ENCODE data around the gene ALOX15. TPM values are rescaled to one million over a fixed set of nuclear protein-coding genes. Genes with fewer than 3 reads are reported as not detected.

Gene ALOX15
- total RNA-seq, 1 donor from 2014 or later, result 0.45 TPM

DNA sequence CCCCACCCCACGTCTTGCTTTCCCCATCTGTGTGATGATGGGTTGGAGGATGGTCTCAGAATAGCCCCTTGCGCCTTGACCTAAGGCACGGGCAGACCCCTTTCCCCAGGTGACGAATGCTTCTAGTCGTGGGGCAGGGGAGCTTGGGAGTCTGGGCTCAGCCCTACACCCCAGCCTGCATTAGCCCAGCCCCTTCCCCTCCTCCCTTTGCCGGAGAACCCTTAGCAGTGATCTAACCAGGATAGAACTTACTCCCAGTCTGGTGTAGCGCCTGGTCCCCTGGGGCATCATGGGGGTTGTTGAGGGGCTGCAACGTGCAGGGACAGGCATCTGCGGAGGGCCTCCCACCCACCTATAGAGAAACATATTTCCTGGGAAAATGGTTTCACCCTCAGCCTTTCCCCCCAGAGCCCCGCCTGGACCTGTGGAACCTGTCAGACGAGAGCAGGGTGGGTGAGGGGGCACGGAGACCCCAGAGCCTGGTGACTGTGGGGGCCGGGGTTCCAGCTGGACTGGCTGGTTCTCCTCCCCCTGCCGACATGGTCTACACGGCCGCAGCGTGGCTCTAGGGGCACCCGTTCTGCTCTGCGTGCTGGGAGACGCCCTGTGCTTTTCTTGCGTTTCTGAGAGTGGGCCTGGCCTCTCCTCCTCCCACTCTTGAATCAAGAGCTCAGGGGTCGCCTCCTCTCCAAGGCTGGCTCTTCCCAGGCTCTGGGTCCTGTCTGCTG, 52.4 kb downstream of the ALOX15 start:
- Mint-ChIP-seq H3K27ac (peak overlapping the region; percentile 94), H3K4me3 (peak overlapping the region; percentile 89), H3K27me3 (ENCODE audit: low read depth) (no peaks in the 10 kb centered on the region), H3K36me3 (no peaks in the 10 kb centered on the region), H3K4me1 (peaks cover 81% of the 10 kb centered on the region), H3K9me3 (no peaks in the 10 kb centered on the region)
- TF ChIP-seq, protein P1, sequence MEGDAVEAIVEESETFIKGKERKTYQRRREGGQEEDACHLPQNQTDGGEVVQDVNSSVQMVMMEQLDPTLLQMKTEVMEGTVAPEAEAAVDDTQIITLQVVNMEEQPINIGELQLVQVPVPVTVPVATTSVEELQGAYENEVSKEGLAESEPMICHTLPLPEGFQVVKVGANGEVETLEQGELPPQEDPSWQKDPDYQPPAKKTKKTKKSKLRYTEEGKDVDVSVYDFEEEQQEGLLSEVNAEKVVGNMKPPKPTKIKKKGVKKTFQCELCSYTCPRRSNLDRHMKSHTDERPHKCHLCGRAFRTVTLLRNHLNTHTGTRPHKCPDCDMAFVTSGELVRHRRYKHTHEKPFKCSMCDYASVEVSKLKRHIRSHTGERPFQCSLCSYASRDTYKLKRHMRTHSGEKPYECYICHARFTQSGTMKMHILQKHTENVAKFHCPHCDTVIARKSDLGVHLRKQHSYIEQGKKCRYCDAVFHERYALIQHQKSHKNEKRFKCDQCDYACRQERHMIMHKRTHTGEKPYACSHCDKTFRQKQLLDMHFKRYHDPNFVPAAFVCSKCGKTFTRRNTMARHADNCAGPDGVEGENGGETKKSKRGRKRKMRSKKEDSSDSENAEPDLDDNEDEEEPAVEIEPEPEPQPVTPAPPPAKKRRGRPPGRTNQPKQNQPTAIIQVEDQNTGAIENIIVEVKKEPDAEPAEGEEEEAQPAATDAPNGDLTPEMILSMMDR (IDR thresholded peaks at IDR 0.05; ENCODE audit: unreplicated experiment), result no peak
- no peak for DNase-seq (ENCODE audit: low spot score in 2 of 2, unreplicated experiment in 2 of 2)

DNA sequence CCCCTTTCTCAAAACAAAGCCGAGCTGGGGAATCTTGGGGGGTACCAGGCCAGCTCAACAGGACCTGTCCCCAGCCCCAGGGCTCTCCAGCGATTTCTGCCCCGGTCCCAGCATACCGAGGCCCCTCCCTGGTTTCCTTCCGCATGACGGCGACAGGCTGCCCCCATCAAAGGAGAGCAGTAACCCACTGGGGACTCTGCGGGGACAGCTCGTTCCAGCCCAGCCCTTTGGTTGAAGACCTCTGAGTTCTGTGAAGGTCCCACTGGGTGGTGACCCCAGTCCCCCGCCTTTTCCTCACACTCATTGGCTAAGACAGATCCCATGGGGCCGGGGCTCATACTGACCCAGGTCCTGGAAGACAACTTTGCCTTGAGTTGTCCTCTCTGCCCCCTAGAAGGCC, 53.1 kb downstream of the ALOX15 start:
- Mint-ChIP-seq H3K27me3 (ENCODE audit: low read depth) (no peaks in the 10 kb centered on the region), H3K9me3 (no peaks in the 10 kb centered on the region), H3K36me3 (no peaks in the 10 kb centered on the region), H3K4me3 (peak overlapping the region; percentile 89), H3K27ac (peak overlapping the region; percentile 94), H3K4me1 (peaks cover 80% of the 10 kb centered on the region)
- no peak for DNase-seq (ENCODE audit: low spot score in 2 of 2, unreplicated experiment in 2 of 2)
- TF ChIP-seq, protein P1 (IDR thresholded peaks at IDR 0.05; ENCODE audit: unreplicated experiment), result no peak

DNA sequence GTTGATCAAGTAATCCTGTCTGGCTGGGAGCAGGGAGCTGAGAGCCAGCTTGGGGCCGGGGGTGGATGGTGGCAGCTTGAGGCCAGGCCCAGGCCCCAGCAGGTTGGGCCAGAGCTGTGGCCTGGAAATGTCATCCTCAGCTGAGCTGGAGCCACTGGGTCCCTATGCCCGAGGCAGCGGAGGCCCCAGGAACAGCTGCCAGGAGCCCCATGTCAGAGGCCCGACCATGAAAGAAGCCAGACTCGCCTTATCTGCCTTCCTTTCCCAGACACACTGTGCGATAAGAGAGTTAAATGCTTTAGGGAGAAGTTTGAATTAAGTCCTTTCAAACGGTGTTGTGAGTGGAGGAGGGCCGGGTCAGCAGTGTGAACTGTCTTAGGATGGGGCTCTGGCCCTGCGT, 53.7 kb downstream of the ALOX15 start:
- H3K36me3 Mint-ChIP-seq, result no peaks in the 10 kb centered on the region
- no peaks in the 10 kb centered on the region for H3K9me3 Mint-ChIP-seq
- H3K27me3 Mint-ChIP-seq (ENCODE audit: low read depth), result no peaks in the 10 kb centered on the region
- TF ChIP-seq, protein P1 (IDR thresholded peaks at IDR 0.05; ENCODE audit: unreplicated experiment), result no peak
- DNase-seq (ENCODE audit: low spot score in 2 of 2, unreplicated experiment in 2 of 2), result no peak
- H3K4me3 Mint-ChIP-seq, result peak overlapping the region; percentile 89
- H3K27ac Mint-ChIP-seq, result peak overlapping the region; percentile 94
- peaks cover 85% of the 10 kb centered on the region for H3K4me1 Mint-ChIP-seq

DNA sequence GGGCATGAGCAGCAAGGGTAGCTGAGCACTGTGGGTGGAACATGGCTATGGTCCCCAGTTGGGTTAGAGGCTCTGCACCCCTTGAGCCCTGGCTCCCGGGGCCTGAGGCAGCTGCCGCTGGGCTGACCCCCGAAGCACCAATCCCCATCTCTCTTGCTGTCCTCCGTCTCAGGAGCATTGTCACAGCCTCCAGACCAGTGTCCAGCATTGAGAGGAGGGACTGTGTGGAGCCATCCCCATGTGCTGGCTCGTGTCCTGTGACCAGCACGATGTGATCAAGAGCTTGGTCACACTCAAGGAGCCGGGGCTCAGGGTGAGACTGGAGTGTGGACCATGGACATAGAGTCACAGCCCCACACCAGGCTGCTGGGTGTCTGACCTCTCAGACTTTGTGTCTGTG, 54.3 kb downstream of the ALOX15 start:
- TF ChIP-seq, protein P1 (IDR thresholded peaks at IDR 0.05; ENCODE audit: unreplicated experiment), result no peak
- Mint-ChIP-seq H3K4me1 (peaks cover 86% of the 10 kb centered on the region), H3K27ac (peak overlapping the region; percentile 94), H3K4me3 (peak overlapping the region; percentile 89), H3K36me3 (no peaks in the 10 kb centered on the region), H3K9me3 (no peaks in the 10 kb centered on the region), H3K27me3 (ENCODE audit: low read depth) (no peaks in the 10 kb centered on the region)
- DNase-seq (ENCODE audit: low spot score in 2 of 2, unreplicated experiment in 2 of 2), result no peak

DNA sequence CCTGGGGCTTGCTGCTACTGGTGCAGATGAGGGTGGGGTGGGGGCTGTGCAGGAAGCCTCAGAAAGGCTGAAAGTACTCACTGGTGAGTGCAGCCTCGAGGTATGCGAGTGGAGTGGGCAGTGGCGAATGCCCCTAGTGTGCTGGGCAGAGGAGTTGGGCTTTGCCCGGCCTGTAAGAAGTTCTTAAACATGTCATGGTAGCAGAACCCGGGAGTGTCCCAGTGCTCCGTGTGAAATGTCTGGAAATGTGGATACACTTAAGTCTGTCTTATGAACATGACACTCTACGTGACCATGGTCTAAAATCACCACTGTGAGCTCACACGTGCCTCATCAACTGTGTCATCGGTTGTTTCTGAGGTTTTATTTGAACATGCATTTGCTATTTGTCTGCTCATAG, 55.4 kb downstream of the ALOX15 start:
- Mint-ChIP-seq H3K4me1 (peaks cover 88% of the 10 kb centered on the region), H3K27ac (peak overlapping the region; percentile 94), H3K9me3 (no peaks in the 10 kb centered on the region), H3K27me3 (ENCODE audit: low read depth) (no peaks in the 10 kb centered on the region), H3K36me3 (no peaks in the 10 kb centered on the region), H3K4me3 (peak overlapping the region; percentile 89)
- TF ChIP-seq, protein P1 (IDR thresholded peaks at IDR 0.05; ENCODE audit: unreplicated experiment), result no peak
- no peak for DNase-seq (ENCODE audit: low spot score in 2 of 2, unreplicated experiment in 2 of 2)
